NOMO-1 treated with DMSO at 0.1 percent for 48 hours (cell line): ENCODE data around the gene ZNF524.
A peak's percentile ranks its signal among the peaks of the same experiment; 100 is the strongest.
"Not testable (repeated sequence)": the region's sequence is repeated elsewhere in the genome, so short reads cannot be mapped to it uniquely, and the experiment has no call there.

Experiments used
- DNase-seq: peaks from one replicate; lab custom pipeline; 2025; ENCODE audit not compliant: unreplicated experiment; lab: John Stamatoyannopoulos, UW

Gene ZNF524

GRCh38 chr19:55581145-55581822 is 18.8 kb upstream of the ZNF524 start:
- DNase-seq, result peak; percentile 10

GRCh38 chr19:55581823-55582223 is 18.3 kb upstream of the ZNF524 start:
- DNase-seq, result no peak

GRCh38 chr19:55582284-55582683 is 17.8 kb upstream of the ZNF524 start:
- not testable (repeated sequence) for DNase-seq

- not testable (repeated sequence) for DNase-seq
These were observed 16.2 kb upstream of the ZNF524 start for GRCh38 chr19:55583897-55584296.

- no peak for DNase-seq
These were observed 15.2 kb upstream of the ZNF524 start for GRCh38 chr19:55584871-55585270.

- no peak for DNase-seq
These were observed 14.3 kb upstream of the ZNF524 start for GRCh38 chr19:55585658-55586339.

- DNase-seq, result peak; percentile 77
These were observed 13.0 kb upstream of the ZNF524 start for GRCh38 chr19:55586976-55587668.

GRCh38 chr19:55588738-55589137 is 11.3 kb upstream of the ZNF524 start:
- no peak for DNase-seq

- no peak for DNase-seq
These were observed 10.0 kb upstream of the ZNF524 start for GRCh38 chr19:55590109-55590508.

GRCh38 chr19:55590617-55591016 is 9.5 kb upstream of the ZNF524 start:
- no peak for DNase-seq

- no peak for DNase-seq
These were observed 8.5 kb upstream of the ZNF524 start for GRCh38 chr19:55591555-55591954.

GRCh38 chr19:55592391-55593090 is 7.5 kb upstream of the ZNF524 start:
- DNase-seq, result no peak

GRCh38 chr19:55593096-55593772 is 6.9 kb upstream of the ZNF524 start:
- no peak for DNase-seq

- DNase-seq, result no peak
These were observed 5.0 kb upstream of the ZNF524 start for GRCh38 chr19:55594996-55595545.

GRCh38 chr19:55596304-55596703 is 3.8 kb upstream of the ZNF524 start:
- DNase-seq, result no peak

- DNase-seq, result no peak
These were observed 2.6 kb upstream of the ZNF524 start for GRCh38 chr19:55597501-55597921.

GRCh38 chr19:55598034-55598433 is 2.1 kb upstream of the ZNF524 start:
- DNase-seq, result no peak

- DNase-seq, result peak; percentile 84
These were observed 1.2 kb upstream of the ZNF524 start for GRCh38 chr19:55598719-55599467.

GRCh38 chr19:55599468-55599841 is 633 bp upstream of the ZNF524 start, which contains the start of gene FIZ1:
Gene FIZ1 (minus strand): TSS chr19:55599517. CDS start chr19:55597865, 1,652 bp downstream.
- DNase-seq, result peak; percentile 99

GRCh38 chr19:55600662-55601028 is 557 bp downstream of the ZNF524 start:
- no peak for DNase-seq
